ENCODE data around the gene PTMA.

Gene PTMA

GRCh38 chr2:231689124-231689893 lies 19.0 kb upstream of the PTMA start:
- H3K4me1 ChIP-seq (ENCODE audit: control insufficient read depth, insufficient read depth, low read length): no peaks in the 10 kb centered on the region
- H3K9ac ChIP-seq (ENCODE audit: low read length): no peak overlapping the region
- H3K4me3 ChIP-seq (ENCODE audit: low read length): no peak overlapping the region
- H3K27ac ChIP-seq (ENCODE audit: low read depth, low read length): no peak overlapping the region
- no peaks in the 10 kb centered on the region for H3K27me3 ChIP-seq (ENCODE audit: control insufficient read depth, insufficient read depth, low read length)
- H3K36me3 ChIP-seq (ENCODE audit: control insufficient read depth, insufficient read depth, low read length): no peaks in the 10 kb centered on the region

- no peak overlapping the region for H3K4me3 ChIP-seq (ENCODE audit: low read length)
- no peaks in the 10 kb centered on the region for H3K36me3 ChIP-seq (ENCODE audit: control insufficient read depth, insufficient read depth, low read length)
- H3K27ac ChIP-seq (ENCODE audit: low read depth, low read length): no peak overlapping the region
- no peak overlapping the region for H3K9ac ChIP-seq (ENCODE audit: low read length)
- H3K27me3 ChIP-seq (ENCODE audit: control insufficient read depth, insufficient read depth, low read length): no peaks in the 10 kb centered on the region
- no peaks in the 10 kb centered on the region for H3K4me1 ChIP-seq (ENCODE audit: control insufficient read depth, insufficient read depth, low read length)
Measured at GRCh38 chr2:231691251-231691772, 17.0 kb upstream of the PTMA start.

DNA sequence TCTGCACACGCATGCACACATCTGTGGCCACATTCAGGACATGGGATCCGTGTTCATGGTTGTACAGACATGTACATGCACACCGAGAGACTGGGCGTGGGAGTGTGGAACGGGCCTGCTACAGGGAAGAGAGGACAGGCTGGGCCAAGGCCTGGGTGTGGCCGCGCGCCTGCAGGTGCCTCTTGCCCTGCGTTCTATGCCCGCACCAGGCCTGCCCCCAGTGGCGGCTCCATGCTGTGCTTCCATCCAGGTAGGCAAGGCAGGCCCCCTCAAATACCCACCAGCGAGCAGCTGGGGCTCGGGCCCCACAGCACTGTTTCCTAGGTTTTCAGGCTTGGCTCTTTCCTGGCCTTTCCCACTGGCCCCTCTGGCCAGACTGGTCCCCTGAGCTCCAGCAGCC lies 15.5 kb upstream of the PTMA start:
- no peak overlapping the region for H3K4me3 ChIP-seq (ENCODE audit: low read length)
- no peak overlapping the region for H3K27ac ChIP-seq (ENCODE audit: low read depth, low read length)

DNA sequence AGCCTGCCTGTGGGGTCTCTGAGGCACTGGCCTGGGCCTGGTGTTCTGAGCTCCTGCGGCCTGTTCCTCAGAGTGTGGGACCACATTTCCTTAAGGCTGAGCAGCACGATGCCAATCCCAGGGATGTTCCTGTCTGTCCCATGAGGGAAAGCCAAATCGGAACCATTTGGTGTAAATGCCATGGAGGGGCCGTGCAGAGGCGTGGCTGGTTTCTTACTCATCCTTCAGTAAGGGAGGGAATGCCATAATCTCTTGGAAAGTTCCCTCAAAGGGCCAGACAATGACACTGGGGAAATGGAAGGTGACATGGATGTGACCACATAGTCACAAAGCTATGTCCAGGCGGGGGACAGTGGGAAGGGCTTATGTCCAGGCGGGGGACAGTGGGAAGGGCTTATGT lies 14.4 kb upstream of the PTMA start:
- Histone ChIP-seq H3K9ac (ENCODE audit: low read length) (no peak overlapping the region), H3K36me3 (ENCODE audit: control insufficient read depth, insufficient read depth, low read length) (no peaks in the 10 kb centered on the region), H3K27ac (ENCODE audit: low read depth, low read length) (no peak overlapping the region), H3K27me3 (ENCODE audit: control insufficient read depth, insufficient read depth, low read length) (no peaks in the 10 kb centered on the region), H3K4me1 (ENCODE audit: control insufficient read depth, insufficient read depth, low read length) (no peaks in the 10 kb centered on the region), H3K4me3 (ENCODE audit: low read length) (no peak overlapping the region)

More for the DNA sequence above, 15.5 kb upstream of the PTMA start:
- no peaks in the 10 kb centered on the region for H3K27me3 ChIP-seq (ENCODE audit: control insufficient read depth, insufficient read depth, low read length)
- no peaks in the 10 kb centered on the region for H3K36me3 ChIP-seq (ENCODE audit: control insufficient read depth, insufficient read depth, low read length)
- no peaks in the 10 kb centered on the region for H3K4me1 ChIP-seq (ENCODE audit: control insufficient read depth, insufficient read depth, low read length)
- no peak overlapping the region for H3K9ac ChIP-seq (ENCODE audit: low read length)

- H3K27ac ChIP-seq (ENCODE audit: low read depth, low read length): no peak overlapping the region
Measured at GRCh38 chr2:231696004-231696367, 12.3 kb upstream of the PTMA start.

DNA sequence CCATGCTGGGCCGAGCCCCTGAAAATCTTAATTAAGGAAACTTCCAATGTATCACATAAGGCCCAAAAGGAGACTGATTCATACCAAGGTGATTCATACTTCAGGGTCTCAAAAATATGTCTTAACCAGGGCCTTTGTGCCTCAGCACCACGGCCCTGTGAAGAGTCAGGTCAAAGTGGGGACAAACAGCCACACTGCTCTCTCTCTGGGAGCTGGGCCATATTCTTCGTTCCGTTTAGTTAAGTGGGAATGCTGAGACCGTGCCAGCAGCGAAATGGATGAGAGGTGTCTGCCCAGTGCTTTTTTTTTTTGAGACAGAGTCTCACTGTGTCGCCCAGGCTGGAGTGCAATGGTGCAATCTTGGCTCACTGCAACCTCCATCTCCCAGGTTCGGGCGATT lies 9.3 kb upstream of the PTMA start:
- no peaks in the 10 kb centered on the region for H3K36me3 ChIP-seq (ENCODE audit: control insufficient read depth, insufficient read depth, low read length)
- H3K4me3 ChIP-seq (ENCODE audit: low read length): no peak overlapping the region
- no peaks in the 10 kb centered on the region for H3K4me1 ChIP-seq (ENCODE audit: control insufficient read depth, insufficient read depth, low read length)
- no peaks in the 10 kb centered on the region for H3K27me3 ChIP-seq (ENCODE audit: control insufficient read depth, insufficient read depth, low read length)
- no peak overlapping the region for H3K27ac ChIP-seq (ENCODE audit: low read depth, low read length)
- H3K9ac ChIP-seq (ENCODE audit: low read length): no peak overlapping the region

More at GRCh38 chr2:231696004-231696367, 12.3 kb upstream of the PTMA start:
- Histone ChIP-seq H3K36me3 (ENCODE audit: control insufficient read depth, insufficient read depth, low read length) (no peaks in the 10 kb centered on the region), H3K27me3 (ENCODE audit: control insufficient read depth, insufficient read depth, low read length) (no peaks in the 10 kb centered on the region), H3K9ac (ENCODE audit: low read length) (no peak overlapping the region), H3K4me3 (ENCODE audit: low read length) (no peak overlapping the region), H3K4me1 (ENCODE audit: control insufficient read depth, insufficient read depth, low read length) (no peaks in the 10 kb centered on the region)

DNA sequence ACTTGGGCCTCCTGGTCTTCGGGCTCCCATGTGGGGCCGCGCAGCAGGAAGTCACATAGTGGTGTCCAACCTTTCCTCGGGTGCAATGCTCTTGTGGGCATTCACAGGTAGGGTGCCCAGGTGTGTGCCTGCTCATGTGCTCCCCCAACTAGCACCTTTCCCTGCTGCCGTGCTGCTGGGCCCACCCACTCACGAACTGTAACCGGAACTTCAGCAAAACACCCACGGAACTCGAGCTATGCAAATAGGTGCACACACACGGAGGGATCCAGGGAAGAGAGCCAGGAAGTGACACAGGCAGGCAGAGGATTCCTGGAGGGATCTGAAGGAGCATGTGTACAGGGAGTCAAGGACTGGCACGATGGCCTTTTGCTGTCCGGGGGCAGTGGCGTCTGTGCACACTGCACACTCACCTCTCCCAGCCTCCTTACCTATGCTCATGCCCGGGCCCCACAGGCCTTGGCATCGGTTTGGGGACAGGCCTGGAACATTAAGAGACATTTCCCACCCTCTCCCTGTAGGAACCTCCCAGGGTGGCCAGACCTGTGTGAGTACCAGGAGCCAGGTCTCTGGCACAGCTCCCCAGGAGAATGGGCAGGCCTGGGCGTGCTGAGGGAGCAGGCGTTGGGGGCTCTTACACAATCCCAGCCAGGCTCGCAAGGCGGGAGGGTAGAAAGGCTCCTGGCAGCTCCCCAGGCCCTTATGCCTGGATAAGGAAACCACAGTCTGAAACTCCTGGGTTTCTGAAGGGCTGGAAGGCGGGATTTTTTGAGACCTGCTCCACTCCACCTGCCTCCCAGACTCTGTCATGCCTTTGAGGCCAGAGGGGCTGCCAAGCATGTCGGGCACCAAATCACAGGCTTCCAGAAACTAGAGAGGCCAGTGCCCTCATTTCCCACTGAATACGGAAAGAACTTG lies 6.6 kb upstream of the PTMA start:
- no peaks in the 10 kb centered on the region for H3K36me3 ChIP-seq (ENCODE audit: control insufficient read depth, insufficient read depth, low read length)
- no peak overlapping the region for H3K4me3 ChIP-seq (ENCODE audit: low read length)
- no peak overlapping the region for H3K9ac ChIP-seq (ENCODE audit: low read length)
- no peaks in the 10 kb centered on the region for H3K27me3 ChIP-seq (ENCODE audit: control insufficient read depth, insufficient read depth, low read length)
- H3K4me1 ChIP-seq (ENCODE audit: control insufficient read depth, insufficient read depth, low read length): peaks cover 4% of the 10 kb centered on the region
- H3K27ac ChIP-seq (ENCODE audit: low read depth, low read length): no peak overlapping the region

DNA sequence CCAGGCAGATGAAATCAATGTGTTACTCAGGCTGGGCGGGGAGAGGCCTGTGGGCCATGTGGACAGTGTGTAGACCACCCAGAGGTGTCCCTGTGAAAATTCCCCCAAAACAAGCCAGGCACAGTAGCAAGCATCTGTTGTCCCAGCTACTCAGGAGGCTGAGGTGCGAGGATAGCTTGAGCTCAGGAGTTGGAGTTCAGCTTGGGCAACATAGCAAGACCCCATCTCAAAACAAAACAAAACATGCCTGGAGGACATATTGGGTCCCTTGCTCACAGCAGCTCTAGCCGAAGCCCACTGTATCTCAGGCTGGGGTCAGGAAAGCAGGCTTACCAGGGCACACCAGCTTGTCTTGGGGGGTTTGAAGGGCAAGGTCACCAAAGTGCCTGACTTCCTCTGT lies 4.3 kb upstream of the PTMA start:
- H3K9ac ChIP-seq (ENCODE audit: low read length): no peak overlapping the region
- H3K4me1 ChIP-seq (ENCODE audit: control insufficient read depth, insufficient read depth, low read length): peaks cover 4% of the 10 kb centered on the region
- no peaks in the 10 kb centered on the region for H3K36me3 ChIP-seq (ENCODE audit: control insufficient read depth, insufficient read depth, low read length)
- H3K27me3 ChIP-seq (ENCODE audit: control insufficient read depth, insufficient read depth, low read length): no peaks in the 10 kb centered on the region
- no peak overlapping the region for H3K27ac ChIP-seq (ENCODE audit: low read depth, low read length)
- H3K4me3 ChIP-seq (ENCODE audit: low read length): no peak overlapping the region

GRCh38 chr2:231706731-231707624 lies 1.3 kb upstream of the PTMA start:
- peak overlapping the region; percentile 99 for H3K27ac ChIP-seq (ENCODE audit: low read depth, low read length)
- no peaks in the 10 kb centered on the region for H3K27me3 ChIP-seq (ENCODE audit: control insufficient read depth, insufficient read depth, low read length)
- H3K36me3 ChIP-seq (ENCODE audit: control insufficient read depth, insufficient read depth, low read length): peaks cover 4% of the 10 kb centered on the region
- peak overlapping the region; percentile 95 for H3K9ac ChIP-seq (ENCODE audit: low read length)
- peaks cover 11% of the 10 kb centered on the region for H3K4me1 ChIP-seq (ENCODE audit: control insufficient read depth, insufficient read depth, low read length)
- H3K4me3 ChIP-seq (ENCODE audit: low read length): peak overlapping the region; percentile 83

GRCh38 chr2:231707625-231707926 lies 749 bp upstream of the PTMA start:
- peak overlapping the region; percentile 99 for H3K27ac ChIP-seq (ENCODE audit: low read depth, low read length)
- H3K36me3 ChIP-seq (ENCODE audit: control insufficient read depth, insufficient read depth, low read length): peaks cover 9% of the 10 kb centered on the region
- H3K4me3 ChIP-seq (ENCODE audit: low read length): peak overlapping the region; percentile 83
- no peaks in the 10 kb centered on the region for H3K27me3 ChIP-seq (ENCODE audit: control insufficient read depth, insufficient read depth, low read length)
- H3K4me1 ChIP-seq (ENCODE audit: control insufficient read depth, insufficient read depth, low read length): peaks cover 13% of the 10 kb centered on the region
- H3K9ac ChIP-seq (ENCODE audit: low read length): peak overlapping the region; percentile 69

DNA sequence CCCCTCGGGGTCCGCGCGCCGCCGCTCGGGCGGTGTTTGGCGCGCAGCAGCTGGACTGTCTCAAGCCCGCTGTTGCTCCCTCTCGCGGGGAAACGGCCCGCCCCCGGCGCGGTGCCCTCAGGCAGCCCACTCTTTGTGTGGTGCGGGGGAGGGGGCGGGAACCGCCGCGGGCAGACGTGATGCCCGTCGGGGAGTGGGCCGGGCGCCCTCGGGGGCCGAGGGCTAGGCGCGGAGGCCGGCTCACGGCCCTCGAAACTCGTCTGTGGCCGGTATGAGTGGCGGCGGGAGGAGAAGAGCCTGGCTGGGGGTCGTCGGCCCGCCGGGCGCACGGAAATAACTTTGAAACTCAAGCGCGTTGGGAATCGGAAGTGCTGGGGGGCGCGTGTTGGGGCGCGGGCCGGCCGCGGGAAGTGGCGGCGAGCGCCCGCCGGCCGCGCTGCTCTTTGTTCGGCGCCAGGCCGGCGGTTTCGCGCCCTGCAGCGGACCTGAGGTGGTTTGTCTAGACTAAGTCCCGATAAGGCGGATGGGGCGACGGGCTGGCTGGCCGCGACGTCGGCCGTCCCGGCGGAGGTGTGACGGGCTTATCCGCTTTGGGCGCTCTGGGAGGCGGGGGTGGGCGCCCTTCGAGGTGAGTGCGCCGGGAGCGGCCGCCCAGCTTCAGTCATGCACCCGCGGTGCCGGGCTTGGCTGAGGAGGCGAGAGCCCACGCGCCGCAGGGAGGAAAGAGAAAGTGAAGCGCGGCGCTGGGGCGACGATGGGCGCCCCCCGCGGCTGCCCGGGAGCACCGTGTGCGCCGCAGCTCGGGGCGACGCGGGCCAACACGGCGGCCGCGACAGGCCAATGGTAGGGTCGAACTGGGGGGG lies 679 bp downstream of the PTMA start:
- H3K4me3 ChIP-seq (ENCODE audit: low read length): peak overlapping the region; percentile 85
- H3K27me3 ChIP-seq (ENCODE audit: control insufficient read depth, insufficient read depth, low read length): no peaks in the 10 kb centered on the region
- peak overlapping the region; percentile 92 for H3K9ac ChIP-seq (ENCODE audit: low read length)
- H3K27ac ChIP-seq (ENCODE audit: low read depth, low read length): peak overlapping the region; percentile 99
- peaks cover 20% of the 10 kb centered on the region for H3K4me1 ChIP-seq (ENCODE audit: control insufficient read depth, insufficient read depth, low read length)
- H3K36me3 ChIP-seq (ENCODE audit: control insufficient read depth, insufficient read depth, low read length): peaks cover 13% of the 10 kb centered on the region

Measured in rectal smooth muscle tissue (tissue), 1 donor.